IMR-90 (cell line): ENCODE measurements around the gene RAB37. TPM values are rescaled to one million over a fixed set of nuclear protein-coding genes. Genes with fewer than 3 reads are reported as not detected.

ENCODE experiments used
- ATAC-seq: fragments of 200-7000 bp; cut with Tn5 transposase; 2 replicates; pipeline ENCODE4 v1.9.1; 2020; ENCODE audit warnings: low read depth, mild to moderate bottlenecking, moderate library complexity
- BruUV-seq: library from RNA; stranded (reverse); fragments of 400-500 nt; replicated peaks from 2 replicates; lab custom pipeline; 2021; lab: Mats Ljungman, UMichigan
- CTCF ChIA-PET: fragments of 300-600 bp; formaldehyde crosslinking; extraction: SDS; loops from one replicate; lab custom pipeline; 2021; ENCODE audit warnings: antibody characterized with exemption; lab: Yijun Ruan, JAX
- POLR2A ChIA-PET: fragments of 300-600 bp; sonication (Branson Sonifier 250); formaldehyde crosslinking; loops from one replicate; lab custom pipeline; 2022; ENCODE audit warnings: antibody characterized with exemption; ENCODE audit not compliant: unreplicated experiment; lab: Charles Lee
- DNase-seq: peaks from one replicate; pipeline ENCODE4 v3.0.0; 2013
- H2AFZ ChIP-seq: replicated peaks from 2 replicates; pipeline ENCODE3; 2013; ENCODE audit warnings: low read length, mild to moderate bottlenecking; ENCODE audit not compliant: poor library complexity
- H2AK5ac ChIP-seq: 2 replicates; pipeline ENCODE4 v1.6.1; 2013; ENCODE audit warnings: low read depth, low read length, inconsistent platforms
- H2AK9ac ChIP-seq: replicated peaks from 2 replicates; pipeline ENCODE3; 2013; ENCODE audit warnings: mild to moderate bottlenecking, low read depth, low read length, moderate library complexity; ENCODE audit not compliant: poor library complexity
- H2BK120ac ChIP-seq: 2 replicates; pipeline ENCODE4 v1.6.1; 2013; ENCODE audit warnings: low read depth, low read length, inconsistent platforms
- H2BK15ac ChIP-seq: 3 replicates; pipeline ENCODE4 v1.6.1; 2013; ENCODE audit warnings: low read depth, low read length, inconsistent platforms
- H2BK20ac ChIP-seq: 2 replicates; pipeline ENCODE4 v1.6.1; 2013; ENCODE audit warnings: low read depth, mild to moderate bottlenecking, inconsistent platforms, low read length, moderate library complexity
- H2BK5ac ChIP-seq: 2 replicates; pipeline ENCODE4 v1.6.1; 2013; ENCODE audit warnings: mild to moderate bottlenecking, low read depth, low read length, inconsistent platforms; ENCODE audit not compliant: poor library complexity, severe bottlenecking
- H3K14ac ChIP-seq: replicated peaks from 2 replicates; pipeline ENCODE4 v1.6.1; 2013; ENCODE audit warnings: low read depth, low read length, inconsistent platforms
- H3K18ac ChIP-seq: 2 replicates; pipeline ENCODE4 v1.6.1; 2013; ENCODE audit warnings: low read depth, low read length, control low read depth
- H3K23ac ChIP-seq: 2 replicates; pipeline ENCODE4 v1.6.1; 2013; ENCODE audit warnings: low read depth, low read length, inconsistent platforms
- H3K27ac ChIP-seq: 2 replicates; pipeline ENCODE4 v1.5.1; 2013; ENCODE audit warnings: mild to moderate bottlenecking, control low read depth, low read length; ENCODE audit not compliant: insufficient read depth
- H3K27me3 ChIP-seq: 2 replicates; pipeline ENCODE4 v1.6.1; 2013; ENCODE audit warnings: low read length; ENCODE audit not compliant: control insufficient read depth, insufficient read depth
- H3K36me3 ChIP-seq: 2 replicates; pipeline ENCODE4 v1.6.1; 2013; ENCODE audit warnings: low read length, mixed read lengths; ENCODE audit not compliant: control insufficient read depth, insufficient read depth
- H3K4ac ChIP-seq: 2 replicates; pipeline ENCODE4 v1.6.1; 2013; ENCODE audit warnings: low read depth, low read length, inconsistent platforms
- H3K4me1 ChIP-seq: 2 replicates; pipeline ENCODE4 v1.6.1; 2013; ENCODE audit warnings: low read length, mixed read lengths; ENCODE audit not compliant: control insufficient read depth, insufficient read depth
- H3K4me2 ChIP-seq: 2 replicates; pipeline ENCODE4 v1.6.1; 2013; ENCODE audit warnings: low read depth, mild to moderate bottlenecking, control low read depth, low read length, moderate library complexity
- H3K4me3 ChIP-seq: 2 replicates; pipeline ENCODE4 v1.5.1; 2013; ENCODE audit warnings: low read depth, mild to moderate bottlenecking, control low read depth, low read length, moderate library complexity; ENCODE audit not compliant: insufficient read depth
- H3K56ac ChIP-seq: 2 replicates; pipeline ENCODE4 v1.6.1; 2013; ENCODE audit warnings: low read length, inconsistent platforms; ENCODE audit not compliant: insufficient read depth; ENCODE audit errors: extremely low read depth
- H3K79me1 ChIP-seq, 2 experiments: 2 replicates each; pipeline ENCODE4 v1.6.1; 2013; ENCODE audit warnings: low read length in 2 of 2, inconsistent platforms in 1 of 2, low read depth in 1 of 2
- H3K9ac ChIP-seq: 2 replicates; pipeline ENCODE4 v1.6.1; 2013; ENCODE audit warnings: low read depth, low read length, control low read depth
- H3K9me1 ChIP-seq: 2 replicates; pipeline ENCODE4 v1.6.1; 2013; ENCODE audit warnings: low read length, inconsistent platforms; ENCODE audit not compliant: insufficient read depth
- H3K9me3 ChIP-seq: 2 replicates; pipeline ENCODE4 v1.6.1; 2013; ENCODE audit warnings: low read length; ENCODE audit not compliant: control insufficient read depth, insufficient read depth
- H4K20me1 ChIP-seq: 2 replicates; pipeline ENCODE4 v1.6.1; 2013; ENCODE audit warnings: low read length, inconsistent platforms; ENCODE audit not compliant: insufficient read depth
- H4K5ac ChIP-seq: 2 replicates; pipeline ENCODE4 v1.6.1; 2013; ENCODE audit warnings: mild to moderate bottlenecking, low read depth, low read length, control low read depth
- H4K8ac ChIP-seq, 2 experiments: 2 replicates each; pipeline ENCODE4 v1.6.1; 2013; ENCODE audit warnings: low read depth in 2 of 2, low read length in 2 of 2, control low read depth in 1 of 2, inconsistent platforms in 1 of 2
- H4K91ac ChIP-seq: 2 replicates; pipeline ENCODE4 v1.6.1; 2013; ENCODE audit warnings: low read depth, low read length, inconsistent platforms; ENCODE audit not compliant: insufficient read depth
- BHLHE40 ChIP-seq: fragments of 150-350 bp; IDR thresholded peaks from 2 replicates; pipeline ENCODE4 v1.6.1; 2016; ENCODE audit warnings: mild to moderate bottlenecking, low read depth, low read length
- CEBPB ChIP-seq: IDR thresholded peaks from 2 replicates; pipeline ENCODE4 v1.6.1; 2012; ENCODE audit warnings: low read depth, low read length, improper control_type of control experiment
- CHD1 ChIP-seq: IDR thresholded peaks from 2 replicates; pipeline ENCODE4 v1.6.1; 2012; ENCODE audit warnings: low read depth, low read length, improper control_type of control experiment
- FOS ChIP-seq: fragments of 150-350 bp; IDR thresholded peaks from 2 replicates; pipeline ENCODE4 v1.6.1; 2016; ENCODE audit warnings: low read depth, low read length
- MAFK ChIP-seq: IDR thresholded peaks from 2 replicates; pipeline ENCODE4 v1.6.1; 2012; ENCODE audit warnings: low read depth, low read length, improper control_type of control experiment
- MAZ ChIP-seq: IDR thresholded peaks from 2 replicates; pipeline ENCODE4 v1.6.1; 2012; ENCODE audit warnings: low read depth, mild to moderate bottlenecking, low read length, improper control_type of control experiment, moderate library complexity, borderline replicate concordance
- MXI1 ChIP-seq: IDR thresholded peaks from 2 replicates; pipeline ENCODE4 v1.6.1; 2012; ENCODE audit warnings: low read depth, mild to moderate bottlenecking, low read length, moderate library complexity, borderline replicate concordance
- NFE2L2 ChIP-seq: fragments of 150-350 bp; IDR thresholded peaks from 2 replicates; pipeline ENCODE4 v1.6.1; 2016; ENCODE audit warnings: low read depth, mild to moderate bottlenecking, low read length
- POLR2A ChIP-seq: IDR thresholded peaks from 2 replicates; pipeline ENCODE4 v1.6.1; 2012; ENCODE audit warnings: mild to moderate bottlenecking, low read depth, low read length
- RAD21 ChIP-seq: IDR thresholded peaks from 2 replicates; pipeline ENCODE4 v1.6.1; 2012; ENCODE audit warnings: low read length, improper control_type of control experiment
- RCOR1 ChIP-seq: IDR thresholded peaks from 2 replicates; pipeline ENCODE4 v1.6.1; 2012; ENCODE audit warnings: mild to moderate bottlenecking, low read length, improper control_type of control experiment; ENCODE audit not compliant: insufficient replicate concordance
- RFX5 ChIP-seq: IDR thresholded peaks from 2 replicates; pipeline ENCODE4 v1.8.0; 2012; ENCODE audit warnings: low read depth, mild to moderate bottlenecking, low read length, moderate library complexity
- SMC3 ChIP-seq: fragments of 150-350 bp; IDR thresholded peaks from 2 replicates; pipeline ENCODE4 v1.6.1; 2016; ENCODE audit warnings: low read depth, mild to moderate bottlenecking, antibody characterized with exemption, low read length, moderate library complexity
- WGBS, 2 experiments: methylation state at CpG; one replicate each; pipeline versions ENCODE4 v1.1.5 to v1.1.7; 2013; ENCODE audit warnings: missing lambda C conversion rate in 2 of 2; ENCODE audit not compliant: insufficient read length in 1 of 2; ENCODE audit errors: extremely low coverage in 2 of 2; 5-methylcytosine and 5-hydroxymethylcytosine counted together
- dilution Hi-C: fragments of 300-500 bp; cut with HindIII; formaldehyde crosslinking; loops from one replicate; pipeline ENCODE4 v1.14.3; 2018; ENCODE audit warnings: low sequenced_read_pairs; ENCODE audit not compliant: unreplicated experiment
- in situ Hi-C: fragments of 300-500 bp; cut with MboI; formaldehyde crosslinking; loops from 3 replicates; pipeline ENCODE4 v1.14.3; 2019; ENCODE audit warnings: low sequenced_read_pairs, inconsistent platforms, mixed read lengths
- intact Hi-C: fragments of 100-400 bp; cut with micrococcal nuclease; formaldehyde crosslinking; loops from 2 replicates; pipeline ENCODE4 v1.10.0; 2022
- polyA plus RNA-seq, 3 experiments: library from polyadenylated mRNA; depleted of rRNA; stranded (reverse); fragments of >200 nt; gene quantifications; 2 replicates each; pipeline ENCODE4 v1.2.3, GENCODE V29; 2012; ENCODE audit warnings: low replicate concordance in 1 of 3
- total RNA-seq: library from RNA; depleted of rRNA; stranded (reverse); fragments of >200 nt; gene quantifications from 2 replicates; pipeline ENCODE4 v1.2.3, GENCODE V29; 2012
- TF ChIP-seq, protein P1 (sequence below): conservative IDR thresholded peaks from 2 replicates; pipeline ENCODE4 v1.5.1; 2012; ENCODE audit warnings: mild to moderate bottlenecking, low read depth, low read length, improper control_type of control experiment
- TF ChIP-seq, protein P2 (sequence below): fragments of 150-350 bp; IDR thresholded peaks from 2 replicates; pipeline ENCODE4 v1.6.1; 2017; ENCODE audit warnings: mild to moderate bottlenecking, antibody characterized with exemption, low read length, low read depth
- TF ChIP-seq, protein P3 (sequence below): fragments of 150-350 bp; IDR thresholded peaks from 2 replicates; pipeline ENCODE4 v1.6.1; 2016; ENCODE audit warnings: low read depth, mild to moderate bottlenecking, low read length, moderate library complexity, borderline replicate concordance

The RAB37 gene
- total and polyA plus RNA-seq, 2 of the 4 experiments (the other 2 are of a cell fraction), result 0.19 TPM; not detected in 1

DNA sequence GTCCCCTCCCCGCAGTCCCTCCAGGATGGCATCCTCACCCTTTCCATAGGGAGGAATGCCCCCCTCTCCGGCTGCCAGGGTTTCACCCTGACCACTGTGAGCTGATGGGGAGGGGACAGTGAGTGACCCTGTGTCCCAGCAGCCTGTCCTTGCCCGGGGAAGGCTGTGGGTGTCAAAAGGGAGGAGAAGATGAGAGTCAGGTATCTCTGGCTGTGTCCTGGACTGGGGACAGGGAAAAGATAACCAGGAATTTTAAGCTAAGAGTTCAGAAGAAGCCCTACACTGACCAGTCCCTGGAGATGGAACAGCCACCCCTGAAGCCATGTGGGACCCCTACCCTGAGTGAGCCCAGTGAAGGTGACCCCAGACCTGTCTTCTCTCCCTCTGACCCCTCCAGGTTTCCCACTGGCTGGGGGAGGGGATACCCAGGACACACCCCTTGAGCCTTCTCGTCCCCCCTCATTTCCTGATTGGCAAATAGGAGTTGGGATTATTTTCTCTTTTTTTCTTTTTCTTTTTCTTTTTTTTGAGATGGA, 27.8 kb downstream of the RAB37 start:
- no peak overlapping the region for H4K5ac ChIP-seq
- H3K9me3 ChIP-seq, result no peaks in the 10 kb centered on the region
- DNase-seq (no peak), ATAC-seq (no peak)
- H3K14ac ChIP-seq, result no peak overlapping the region
- in situ Hi-C loops, result no loop called here
- H3K27me3 ChIP-seq, result no peaks in the 10 kb centered on the region
- H2AK5ac ChIP-seq, result no peak overlapping the region
- no peak overlapping the region for H2BK20ac ChIP-seq
- no peak overlapping the region for H2BK15ac ChIP-seq
- CTCF ChIA-PET, result no interaction called here
- no peaks in the 10 kb centered on the region; a peak in 1 of 4 replicates for H3K79me1 ChIP-seq
- no peak overlapping the region for H2AK9ac ChIP-seq
- H4K8ac ChIP-seq, result no peak overlapping the region
- no TSS peak for BruUV-seq
- H2BK5ac ChIP-seq, result no peak overlapping the region
- no peak overlapping the region for H3K4me2 ChIP-seq
- H3K23ac ChIP-seq, result no peak overlapping the region
- H3K36me3 ChIP-seq, result no peaks in the 10 kb centered on the region; the same call in 1 of the 2 replicates
- no peak overlapping the region for H2AFZ ChIP-seq
- H3K27ac ChIP-seq, result no peak overlapping the region
- POLR2A ChIA-PET, result no interaction called here
- dilution Hi-C loops, result no loop called here
- no peak overlapping the region for H3K9ac ChIP-seq
- H3K4me1 ChIP-seq, result peaks cover 28% of the 10 kb centered on the region
- intact Hi-C loops, result no loop called here
- no peak overlapping the region for H4K91ac ChIP-seq
- peaks cover 9% of the 10 kb centered on the region; the same call in 1 of the 2 replicates for H3K9me1 ChIP-seq
- H4K20me1 ChIP-seq, result no peaks in the 10 kb centered on the region; the same call in 1 of the 2 replicates
- no peak for TF ChIP-seq RFX5
- no peak for TF ChIP-seq SMC3
- TF ChIP-seq, protein P1, sequence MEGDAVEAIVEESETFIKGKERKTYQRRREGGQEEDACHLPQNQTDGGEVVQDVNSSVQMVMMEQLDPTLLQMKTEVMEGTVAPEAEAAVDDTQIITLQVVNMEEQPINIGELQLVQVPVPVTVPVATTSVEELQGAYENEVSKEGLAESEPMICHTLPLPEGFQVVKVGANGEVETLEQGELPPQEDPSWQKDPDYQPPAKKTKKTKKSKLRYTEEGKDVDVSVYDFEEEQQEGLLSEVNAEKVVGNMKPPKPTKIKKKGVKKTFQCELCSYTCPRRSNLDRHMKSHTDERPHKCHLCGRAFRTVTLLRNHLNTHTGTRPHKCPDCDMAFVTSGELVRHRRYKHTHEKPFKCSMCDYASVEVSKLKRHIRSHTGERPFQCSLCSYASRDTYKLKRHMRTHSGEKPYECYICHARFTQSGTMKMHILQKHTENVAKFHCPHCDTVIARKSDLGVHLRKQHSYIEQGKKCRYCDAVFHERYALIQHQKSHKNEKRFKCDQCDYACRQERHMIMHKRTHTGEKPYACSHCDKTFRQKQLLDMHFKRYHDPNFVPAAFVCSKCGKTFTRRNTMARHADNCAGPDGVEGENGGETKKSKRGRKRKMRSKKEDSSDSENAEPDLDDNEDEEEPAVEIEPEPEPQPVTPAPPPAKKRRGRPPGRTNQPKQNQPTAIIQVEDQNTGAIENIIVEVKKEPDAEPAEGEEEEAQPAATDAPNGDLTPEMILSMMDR, result no peak
- TF ChIP-seq BHLHE40, result no peak
- TF ChIP-seq FOS, result no peak
- TF ChIP-seq MXI1, result no peak
- no peak for TF ChIP-seq CHD1
- no peak for TF ChIP-seq NFE2L2
- no peak for TF ChIP-seq RAD21
- no peak for TF ChIP-seq MAFK
- TF ChIP-seq CEBPB, result no peak
- TF ChIP-seq, protein P2, sequence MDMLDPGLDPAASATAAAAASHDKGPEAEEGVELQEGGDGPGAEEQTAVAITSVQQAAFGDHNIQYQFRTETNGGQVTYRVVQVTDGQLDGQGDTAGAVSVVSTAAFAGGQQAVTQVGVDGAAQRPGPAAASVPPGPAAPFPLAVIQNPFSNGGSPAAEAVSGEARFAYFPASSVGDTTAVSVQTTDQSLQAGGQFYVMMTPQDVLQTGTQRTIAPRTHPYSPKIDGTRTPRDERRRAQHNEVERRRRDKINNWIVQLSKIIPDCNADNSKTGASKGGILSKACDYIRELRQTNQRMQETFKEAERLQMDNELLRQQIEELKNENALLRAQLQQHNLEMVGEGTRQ, result no peak
- TF ChIP-seq POLR2A, result no peak
- TF ChIP-seq, protein P3, sequence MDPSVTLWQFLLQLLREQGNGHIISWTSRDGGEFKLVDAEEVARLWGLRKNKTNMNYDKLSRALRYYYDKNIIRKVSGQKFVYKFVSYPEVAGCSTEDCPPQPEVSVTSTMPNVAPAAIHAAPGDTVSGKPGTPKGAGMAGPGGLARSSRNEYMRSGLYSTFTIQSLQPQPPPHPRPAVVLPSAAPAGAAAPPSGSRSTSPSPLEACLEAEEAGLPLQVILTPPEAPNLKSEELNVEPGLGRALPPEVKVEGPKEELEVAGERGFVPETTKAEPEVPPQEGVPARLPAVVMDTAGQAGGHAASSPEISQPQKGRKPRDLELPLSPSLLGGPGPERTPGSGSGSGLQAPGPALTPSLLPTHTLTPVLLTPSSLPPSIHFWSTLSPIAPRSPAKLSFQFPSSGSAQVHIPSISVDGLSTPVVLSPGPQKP, result no peak
- no peak for TF ChIP-seq MAZ
- no peak for TF ChIP-seq RCOR1
- no peak overlapping the region for H3K4ac ChIP-seq
- H3K4me3 ChIP-seq, result no peak overlapping the region
- H3K56ac ChIP-seq, result no peak overlapping the region
- H2BK120ac ChIP-seq, result no peak overlapping the region
- no peak overlapping the region for H3K18ac ChIP-seq
- no CpG with 5 or more reads among the region's 4 CpGs for WGBS, 2 experiments
